Measurements from ENCODE around the gene ORM2.

GRCh38 chr9:114312513-114312875, 17.2 kb upstream of the ORM2 start:
- TF ChIP-seq CTCF (IDR thresholded peaks at IDR 0.05 in 8 of 11, conservative IDR thresholded peaks at IDR 0.05 in 3 of 11), result no peak
- no peak for TF ChIP-seq POLR2A (IDR thresholded peaks at IDR 0.05)
- TF ChIP-seq POLR2AphosphoS5 (IDR thresholded peaks at IDR 0.05), result no peak
